Endothelial cell (in vitro differentiated cells): ENCODE results near the gene LRIG1. TPM values are rescaled to one million over a fixed set of nuclear protein-coding genes. Genes with fewer than 3 reads are reported as not detected.

Source experiments
- DNase-seq: peaks from one replicate; pipeline ENCODE4 v3.0.0; 2021; ENCODE audit warnings: low spot score
- H3K27ac Mint-ChIP-seq: one replicate; pipeline ENCODE4 v1.8.0; 2021; ENCODE audit warnings: mixed read lengths, inconsistent platforms; ENCODE audit not compliant: unreplicated experiment
- H3K27me3 Mint-ChIP-seq: one replicate; pipeline ENCODE4 v1.8.0; 2021; ENCODE audit warnings: mild to moderate bottlenecking, moderate library complexity, mixed read lengths, inconsistent platforms; ENCODE audit not compliant: unreplicated experiment
- H3K36me3 Mint-ChIP-seq: one replicate; pipeline ENCODE4 v1.8.0; 2021; ENCODE audit warnings: mild to moderate bottlenecking, low read depth, mixed read lengths, inconsistent platforms; ENCODE audit not compliant: unreplicated experiment
- H3K4me1 Mint-ChIP-seq: one replicate; pipeline ENCODE4 v1.8.0; 2021; ENCODE audit warnings: mild to moderate bottlenecking, mixed read lengths, inconsistent platforms; ENCODE audit not compliant: unreplicated experiment
- H3K4me3 Mint-ChIP-seq: one replicate; pipeline ENCODE4 v1.8.0; 2021; ENCODE audit warnings: mild to moderate bottlenecking, mixed read lengths, inconsistent platforms; ENCODE audit not compliant: unreplicated experiment
- H3K9me3 Mint-ChIP-seq: one replicate; pipeline ENCODE4 v1.8.0; 2021; ENCODE audit warnings: mixed read lengths, inconsistent platforms; ENCODE audit not compliant: unreplicated experiment
- total RNA-seq: library from RNA; stranded (reverse); fragmentation: NEBNext Ultra II Directional; extraction: Animal tissue kit (Norgen Biotek cat#: 25700); gene quantifications from one replicate; pipeline ENCODE4 v1.2.1, GENCODE V29; 2021; ENCODE audit not compliant: unreplicated experiment
- TF ChIP-seq, protein P1 (sequence below): fragments of 200-600 bp; sonication (generic); IDR thresholded peaks from one replicate; pipeline ENCODE4 v1.5.0; 2021; ENCODE audit warnings: antibody characterized with exemption; ENCODE audit not compliant: unreplicated experiment

Gene LRIG1
- total RNA-seq, 1 donor from 2014 or later = 25.1 TPM

DNA sequence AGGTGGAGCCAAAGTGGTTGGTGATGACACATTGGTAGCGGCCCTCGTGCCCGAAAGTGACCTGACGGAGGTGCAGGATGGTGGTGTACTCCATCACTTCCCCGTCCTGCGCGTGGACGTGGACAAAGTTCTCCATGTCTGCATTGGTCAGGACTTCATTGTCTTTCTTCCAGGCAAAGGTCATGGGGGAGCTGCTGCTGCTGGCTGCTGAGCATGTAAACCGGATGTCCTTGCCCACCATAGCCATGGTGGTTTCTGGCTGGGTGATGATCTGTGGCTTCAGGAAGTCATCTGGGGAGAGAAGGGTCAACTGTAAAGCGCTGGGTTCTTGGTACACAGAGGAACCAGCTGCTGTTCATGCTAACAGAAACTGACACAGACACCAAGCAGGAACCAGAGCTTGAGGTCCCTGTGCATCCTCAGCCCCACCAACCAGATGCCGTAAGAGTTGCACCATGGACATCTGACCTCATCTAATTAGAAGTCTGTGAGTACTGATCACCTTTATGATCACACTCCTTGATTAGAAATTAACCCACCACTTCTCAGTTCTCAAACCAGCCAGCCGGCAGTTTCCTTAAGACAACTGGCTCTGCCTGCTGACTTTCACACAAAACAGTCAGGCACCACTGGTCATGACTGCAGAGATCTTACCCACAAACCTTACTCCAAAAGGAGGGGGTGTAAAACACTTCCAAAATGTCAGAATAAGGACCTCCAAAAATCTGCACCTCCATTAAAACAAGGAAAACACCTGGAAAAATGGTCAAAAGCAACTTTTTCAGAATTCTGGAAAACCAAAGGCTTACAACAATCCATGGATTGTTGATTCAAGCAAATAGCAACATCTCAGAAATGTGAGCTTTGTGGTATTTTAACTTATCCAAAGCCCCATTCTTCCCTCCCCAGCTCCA is 114.6 kb downstream of the LRIG1 start:
- H3K27me3 Mint-ChIP-seq = peaks cover 11% of the 10 kb centered on the region
- peaks cover 36% of the 10 kb centered on the region for H3K36me3 Mint-ChIP-seq
- DNase-seq = no peak
- H3K27ac Mint-ChIP-seq = no peak overlapping the region
- no peaks in the 10 kb centered on the region for H3K4me1 Mint-ChIP-seq
- H3K4me3 Mint-ChIP-seq = peak overlapping the region; percentile 69
- TF ChIP-seq, protein P1, sequence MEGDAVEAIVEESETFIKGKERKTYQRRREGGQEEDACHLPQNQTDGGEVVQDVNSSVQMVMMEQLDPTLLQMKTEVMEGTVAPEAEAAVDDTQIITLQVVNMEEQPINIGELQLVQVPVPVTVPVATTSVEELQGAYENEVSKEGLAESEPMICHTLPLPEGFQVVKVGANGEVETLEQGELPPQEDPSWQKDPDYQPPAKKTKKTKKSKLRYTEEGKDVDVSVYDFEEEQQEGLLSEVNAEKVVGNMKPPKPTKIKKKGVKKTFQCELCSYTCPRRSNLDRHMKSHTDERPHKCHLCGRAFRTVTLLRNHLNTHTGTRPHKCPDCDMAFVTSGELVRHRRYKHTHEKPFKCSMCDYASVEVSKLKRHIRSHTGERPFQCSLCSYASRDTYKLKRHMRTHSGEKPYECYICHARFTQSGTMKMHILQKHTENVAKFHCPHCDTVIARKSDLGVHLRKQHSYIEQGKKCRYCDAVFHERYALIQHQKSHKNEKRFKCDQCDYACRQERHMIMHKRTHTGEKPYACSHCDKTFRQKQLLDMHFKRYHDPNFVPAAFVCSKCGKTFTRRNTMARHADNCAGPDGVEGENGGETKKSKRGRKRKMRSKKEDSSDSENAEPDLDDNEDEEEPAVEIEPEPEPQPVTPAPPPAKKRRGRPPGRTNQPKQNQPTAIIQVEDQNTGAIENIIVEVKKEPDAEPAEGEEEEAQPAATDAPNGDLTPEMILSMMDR = no peak
- H3K9me3 Mint-ChIP-seq = no peaks in the 10 kb centered on the region

DNA sequence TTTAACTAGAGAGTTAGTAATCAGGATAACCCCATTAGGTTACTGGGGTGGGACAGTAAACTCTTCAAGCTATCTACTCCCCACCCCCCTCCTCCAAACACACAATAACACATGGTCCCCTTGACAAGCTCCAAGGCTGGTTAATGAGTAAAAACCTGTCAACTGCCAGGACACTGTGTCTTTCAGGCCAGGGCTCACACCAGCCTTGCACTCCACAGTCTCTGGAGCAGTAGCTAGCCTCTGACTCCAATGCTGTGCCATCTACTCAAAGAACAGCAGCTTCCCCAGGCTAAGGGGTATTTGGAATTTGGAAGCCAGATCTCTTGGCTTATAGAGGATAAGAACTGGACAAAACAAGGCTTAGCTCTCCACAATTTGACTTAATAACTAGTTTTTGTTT is 115.8 kb downstream of the LRIG1 start:
- no peaks in the 10 kb centered on the region for H3K9me3 Mint-ChIP-seq
- no peaks in the 10 kb centered on the region for H3K4me1 Mint-ChIP-seq
- TF ChIP-seq, protein P1 = no peak
- no peak for DNase-seq
- H3K4me3 Mint-ChIP-seq = no peak overlapping the region
- H3K36me3 Mint-ChIP-seq = peaks cover 37% of the 10 kb centered on the region
- peaks cover 11% of the 10 kb centered on the region for H3K27me3 Mint-ChIP-seq
- no peak overlapping the region for H3K27ac Mint-ChIP-seq

DNA sequence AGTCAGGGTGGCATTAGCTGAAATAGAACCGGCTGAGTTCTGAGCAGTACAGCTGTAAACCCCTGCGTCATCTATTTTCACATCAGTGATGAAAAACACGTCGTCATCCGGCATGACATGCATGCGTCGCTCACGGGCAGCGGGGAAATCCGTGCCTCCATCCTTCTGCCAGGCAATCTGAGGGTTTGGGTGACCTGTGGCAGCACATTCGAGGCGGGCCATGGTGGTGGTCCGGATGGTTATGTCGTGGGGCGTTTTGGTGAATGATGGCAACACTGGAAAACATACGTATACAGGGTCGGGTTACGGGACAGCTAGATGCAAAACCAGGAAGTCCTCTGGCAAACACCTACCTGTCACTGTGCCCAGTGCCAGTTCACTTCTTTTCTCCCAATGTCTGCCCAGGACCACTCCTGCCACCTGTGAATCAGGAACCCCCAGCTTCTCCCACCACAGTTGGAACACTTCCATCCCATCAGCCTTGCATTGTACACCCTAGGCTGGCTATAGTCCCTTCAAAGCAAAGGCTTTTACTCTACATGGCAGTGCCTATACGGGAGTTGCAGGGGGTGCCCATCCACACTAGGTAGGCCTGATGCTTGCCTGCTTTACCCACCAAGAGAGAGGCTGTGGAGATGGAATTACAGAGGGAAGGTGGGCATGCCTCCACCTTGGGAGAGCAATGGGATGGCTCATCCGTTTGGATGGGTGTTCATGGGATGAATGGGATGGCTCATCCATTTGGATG is 116.7 kb downstream of the LRIG1 start:
- H3K27ac Mint-ChIP-seq = no peak overlapping the region
- no peaks in the 10 kb centered on the region for H3K4me1 Mint-ChIP-seq
- H3K9me3 Mint-ChIP-seq = no peaks in the 10 kb centered on the region
- peaks cover 13% of the 10 kb centered on the region for H3K27me3 Mint-ChIP-seq
- no peak for DNase-seq
- TF ChIP-seq, protein P1 = no peak
- peak overlapping the region; percentile 60 for H3K4me3 Mint-ChIP-seq
- peaks cover 46% of the 10 kb centered on the region for H3K36me3 Mint-ChIP-seq

DNA sequence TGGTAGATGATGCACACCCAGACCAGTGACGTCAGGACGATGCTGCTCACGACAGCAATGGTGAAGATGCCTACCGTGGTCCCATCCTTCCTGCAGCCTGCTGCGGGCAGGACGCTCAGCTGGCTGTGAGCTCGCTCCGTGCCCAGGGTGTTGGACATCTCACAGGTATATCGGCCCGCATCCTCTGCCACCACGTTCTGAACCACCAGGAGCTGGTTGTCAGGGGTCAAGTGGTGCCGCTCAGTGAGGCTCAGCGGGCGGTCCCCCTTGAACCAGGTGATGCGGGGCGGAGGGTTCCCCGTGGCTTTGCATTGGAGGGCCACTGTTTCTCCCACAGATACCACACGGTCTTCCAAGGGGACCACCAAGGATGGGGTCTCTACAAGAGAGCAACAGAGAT is 117.8 kb downstream of the LRIG1 start:
- TF ChIP-seq, protein P1 = no peak
- peaks cover 13% of the 10 kb centered on the region for H3K27me3 Mint-ChIP-seq
- no peak overlapping the region for H3K27ac Mint-ChIP-seq
- no peaks in the 10 kb centered on the region for H3K9me3 Mint-ChIP-seq
- H3K36me3 Mint-ChIP-seq = peaks cover 52% of the 10 kb centered on the region
- no peak overlapping the region for H3K4me3 Mint-ChIP-seq
- no peak for DNase-seq
- H3K4me1 Mint-ChIP-seq = no peaks in the 10 kb centered on the region
